Gastroesophageal sphincter (tissue), 4 donors: ENCODE results near the gene TRRAP. TPM values are rescaled to one million over a fixed set of nuclear protein-coding genes. Genes with fewer than 3 reads are reported as not detected.
A peak's percentile ranks its signal among the peaks of the same experiment; 100 is the strongest.
"Not testable (repeated sequence)": the region's sequence is repeated elsewhere in the genome, so short reads cannot be mapped to it uniquely, and the experiment has no call there.

Source experiments
- ATAC-seq: fragments of 150-250 bp; one replicate; pipeline ENCODE4 v1.9.1; 2016; ENCODE audit warnings: mild to moderate bottlenecking, moderate library complexity
- H3K27ac ChIP-seq, 4 donors: fragments of 200-600 bp; sonication (generic) in 3 of 4; 1 replicate in 3 of 4; 2 replicates in 1 of 4; pipeline ENCODE4 v1.5.1; 2016 to 2019
- H3K27me3 ChIP-seq: fragments of 200-600 bp; sonication (generic); one replicate; pipeline ENCODE4 v1.5.1; 2019
- H3K36me3 ChIP-seq, 2 donors: fragments of 200-600 bp; sonication (generic); one replicate each; pipeline ENCODE4 v1.5.1; 2019; ENCODE audit warnings: control low read depth in 1 of 2
- H3K4me1 ChIP-seq, 3 donors: fragments of 200-600 bp; sonication (generic); 1 replicate in 2 of 3; 2 replicates in 1 of 3; pipeline ENCODE4 v1.5.1; 2016 to 2019; ENCODE audit warnings: control low read depth in 2 of 3
- H3K4me3 ChIP-seq, 2 donors: fragments of 200-600 bp; sonication (generic); one replicate each; pipeline ENCODE4 v1.5.1; 2019; ENCODE audit warnings: mild to moderate bottlenecking in 1 of 2, moderate library complexity in 1 of 2
- H3K9me3 ChIP-seq, 3 donors: fragments of 200-600 bp; sonication (generic); one replicate each; pipeline ENCODE4 v1.5.1; 2017 to 2019; ENCODE audit warnings: control low read depth in 2 of 3
- EP300 ChIP-seq: sonication (generic); formaldehyde crosslinking; IDR thresholded peaks from one replicate; pipeline ENCODE4 v1.6.1; 2017; ENCODE audit warnings: antibody characterized with exemption, mild to moderate bottlenecking
- POLR2A ChIP-seq, 2 donors: fragments of 450-650 bp; IDR thresholded peaks; one replicate each; pipeline ENCODE4 v1.6.1; 2017; ENCODE audit warnings: antibody characterized with exemption in 2 of 2, mild to moderate bottlenecking in 2 of 2, moderate library complexity in 1 of 2
- POLR2AphosphoS5 ChIP-seq: sonication (generic); formaldehyde crosslinking; IDR thresholded peaks from one replicate; pipeline ENCODE4 v1.6.1; 2017; ENCODE audit warnings: antibody characterized with exemption
- WGBS, 2 donors: methylation state at CpG; one replicate each; pipeline ENCODE4 v1.1.5; 2018; ENCODE audit warnings: low coverage in 1 of 2; 5-methylcytosine and 5-hydroxymethylcytosine counted together
- total RNA-seq, 4 donors: library from RNA; depleted of rRNA; stranded (reverse); fragments of >200 nt; gene quantifications; one replicate each; pipeline ENCODE4 v1.1.0, GENCODE V29; 2016
- TF ChIP-seq, protein P1 (sequence below), 4 experiments: fragments of 200-600 bp in 2 of 4; fragments of 450-650 bp in 2 of 4; sonication (generic) in 1 of 4; IDR thresholded peaks; one replicate each; pipeline ENCODE4 v1.5.1; 2017 to 2019; ENCODE audit warnings: antibody characterized with exemption in 4 of 4, mild to moderate bottlenecking in 2 of 4, moderate library complexity in 2 of 4

The TRRAP gene
- total RNA-seq, 4 donors from 2014 or later = 19.1 to 34.8 (median 28.4) TPM

DNA sequence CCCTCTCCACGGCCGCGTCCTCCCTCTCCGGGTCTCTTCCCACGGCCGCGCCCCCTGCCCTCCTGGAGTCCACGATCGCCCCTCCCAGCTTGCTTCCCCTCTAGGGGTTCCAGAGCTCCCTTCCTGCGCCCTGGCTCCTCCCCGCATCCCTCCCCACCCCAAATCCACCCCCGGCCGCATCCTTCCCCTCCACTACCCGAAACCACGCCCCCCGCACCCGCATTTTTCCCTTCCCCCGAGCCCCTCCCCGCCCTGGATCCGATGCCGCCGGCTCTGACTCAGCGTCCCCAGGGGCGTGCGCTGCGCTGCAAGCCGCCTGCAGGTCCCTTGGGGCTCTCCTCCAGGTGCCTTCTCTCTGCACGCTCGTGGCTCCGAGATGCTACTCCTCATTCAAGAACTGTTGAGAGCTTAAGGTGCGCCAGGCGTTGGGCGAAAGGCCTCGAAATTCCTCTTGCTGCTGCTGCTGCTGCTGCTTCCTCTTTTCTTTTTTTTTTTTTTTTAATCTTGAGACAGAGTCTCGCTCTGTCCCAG, 8.1 kb upstream of the TRRAP start:
- TF ChIP-seq POLR2A (IDR thresholded peaks at IDR 0.05) (no peak), EP300 (no peak)
- Histone ChIP-seq H3K4me3 (peak overlapping the region; percentile 20 to 53), H3K9me3 (no peaks in the 10 kb centered on the region), H3K4me1 (peaks cover 0 to 25% (median 4%) of the 10 kb centered on the region in 3 donors), H3K27me3 (peaks cover 68% of the 10 kb centered on the region), H3K27ac (no peak overlapping the region), H3K36me3 (no peaks in the 10 kb centered on the region)
- peak; percentile 28 for ATAC-seq
- 1 to 5% methylated on average over 6 to 15 of the region's 35 CpGs for WGBS, 2 donors

DNA sequence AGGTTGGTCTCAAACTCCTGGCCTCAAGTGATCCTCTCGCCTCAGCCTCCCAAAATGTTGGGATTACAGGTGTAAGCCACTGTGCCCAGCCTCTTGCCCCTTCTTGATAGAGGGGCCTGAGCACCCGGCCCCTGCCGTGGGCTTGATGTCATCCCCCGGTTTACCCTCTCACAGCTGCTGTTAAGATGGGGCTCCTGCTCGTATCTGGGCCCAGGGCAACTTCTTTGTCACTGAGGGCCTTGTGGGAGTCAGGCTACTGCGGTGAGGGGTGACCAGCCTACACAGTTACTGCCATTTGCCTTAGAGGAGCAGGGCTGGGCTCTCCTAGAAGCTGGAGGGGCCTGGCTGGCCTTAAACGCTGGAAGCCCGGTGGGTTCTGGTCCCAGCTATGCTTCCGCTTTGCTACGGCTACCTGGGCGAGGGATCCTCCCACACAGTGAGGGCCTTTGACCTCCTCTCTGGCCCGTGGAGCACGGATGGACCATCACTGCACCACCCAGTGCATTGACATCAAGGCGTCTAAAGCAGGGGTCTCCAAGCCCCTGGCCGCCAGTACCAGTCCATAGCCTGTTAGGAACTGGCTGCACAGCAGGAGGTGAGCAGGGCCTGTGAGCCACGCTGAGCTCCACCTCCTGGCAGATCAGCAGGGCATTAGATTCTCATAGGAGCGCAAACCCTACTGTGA, 7.4 kb upstream of the TRRAP start:
- ATAC-seq = no peak
- Histone ChIP-seq H3K9me3 (no peaks in the 10 kb centered on the region), H3K27me3 (peaks cover 68% of the 10 kb centered on the region), H3K27ac (no peak overlapping the region), H3K4me3 (no peak overlapping the region), H3K4me1 (peaks cover 0 to 25% (median 4%) of the 10 kb centered on the region in 3 donors), H3K36me3 (no peaks in the 10 kb centered on the region)
- no peak for TF ChIP-seq EP300
- TF ChIP-seq, protein P1, sequence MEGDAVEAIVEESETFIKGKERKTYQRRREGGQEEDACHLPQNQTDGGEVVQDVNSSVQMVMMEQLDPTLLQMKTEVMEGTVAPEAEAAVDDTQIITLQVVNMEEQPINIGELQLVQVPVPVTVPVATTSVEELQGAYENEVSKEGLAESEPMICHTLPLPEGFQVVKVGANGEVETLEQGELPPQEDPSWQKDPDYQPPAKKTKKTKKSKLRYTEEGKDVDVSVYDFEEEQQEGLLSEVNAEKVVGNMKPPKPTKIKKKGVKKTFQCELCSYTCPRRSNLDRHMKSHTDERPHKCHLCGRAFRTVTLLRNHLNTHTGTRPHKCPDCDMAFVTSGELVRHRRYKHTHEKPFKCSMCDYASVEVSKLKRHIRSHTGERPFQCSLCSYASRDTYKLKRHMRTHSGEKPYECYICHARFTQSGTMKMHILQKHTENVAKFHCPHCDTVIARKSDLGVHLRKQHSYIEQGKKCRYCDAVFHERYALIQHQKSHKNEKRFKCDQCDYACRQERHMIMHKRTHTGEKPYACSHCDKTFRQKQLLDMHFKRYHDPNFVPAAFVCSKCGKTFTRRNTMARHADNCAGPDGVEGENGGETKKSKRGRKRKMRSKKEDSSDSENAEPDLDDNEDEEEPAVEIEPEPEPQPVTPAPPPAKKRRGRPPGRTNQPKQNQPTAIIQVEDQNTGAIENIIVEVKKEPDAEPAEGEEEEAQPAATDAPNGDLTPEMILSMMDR (IDR thresholded peaks at IDR 0.05) = no peak
- no peak for TF ChIP-seq POLR2AphosphoS5
- no peak for TF ChIP-seq POLR2A (IDR thresholded peaks at IDR 0.05)
- WGBS, 2 donors = 72% methylated on average over 3 of the region's 17 CpGs; no CpG with 5 or more reads in 1 of the 2 donors

DNA sequence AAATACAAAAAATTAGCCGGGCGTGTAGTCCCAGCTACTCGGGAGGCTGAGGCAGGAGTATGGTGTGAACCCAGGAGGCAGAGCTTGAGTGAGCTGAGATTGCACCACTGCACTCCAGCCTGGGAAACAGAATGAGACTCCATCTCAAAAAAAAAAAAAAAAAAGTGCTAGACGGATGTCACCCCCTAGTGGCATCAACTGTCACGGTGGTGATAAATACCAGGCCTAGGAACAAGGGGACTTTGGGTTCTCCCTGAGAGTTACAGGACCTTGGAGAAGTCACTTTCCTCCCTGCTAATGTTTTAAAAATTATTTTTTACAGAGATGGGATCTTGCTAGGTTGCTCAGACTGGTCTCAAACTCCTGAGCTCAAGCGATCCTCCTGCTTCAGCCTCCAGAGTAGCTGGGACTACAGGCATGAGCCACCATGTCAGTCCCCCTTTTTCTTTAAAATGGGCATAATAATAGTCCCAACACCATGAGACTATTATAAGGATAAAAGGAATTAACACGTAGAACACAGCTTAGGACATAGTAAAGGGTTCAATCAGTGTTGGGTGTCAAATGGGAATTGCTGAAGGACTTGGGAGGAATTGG, 5.9 kb upstream of the TRRAP start:
- Histone ChIP-seq H3K27me3 (peaks cover 65% of the 10 kb centered on the region), H3K9me3 (no peaks in the 10 kb centered on the region), H3K4me3 (no peak overlapping the region), H3K36me3 (no peaks in the 10 kb centered on the region), H3K4me1 (peaks cover 0 to 24% (median 4%) of the 10 kb centered on the region in 3 donors), H3K27ac (no peak overlapping the region)
- 26 to 70% methylated on average over 3 to 7 of the region's 7 CpGs for WGBS, 2 donors
- TF ChIP-seq EP300 (no peak), POLR2A (IDR thresholded peaks at IDR 0.05) (no peak), POLR2AphosphoS5 (no peak)
- TF ChIP-seq, protein P1 (IDR thresholded peaks at IDR 0.05) = no peak
- no peak for ATAC-seq

DNA sequence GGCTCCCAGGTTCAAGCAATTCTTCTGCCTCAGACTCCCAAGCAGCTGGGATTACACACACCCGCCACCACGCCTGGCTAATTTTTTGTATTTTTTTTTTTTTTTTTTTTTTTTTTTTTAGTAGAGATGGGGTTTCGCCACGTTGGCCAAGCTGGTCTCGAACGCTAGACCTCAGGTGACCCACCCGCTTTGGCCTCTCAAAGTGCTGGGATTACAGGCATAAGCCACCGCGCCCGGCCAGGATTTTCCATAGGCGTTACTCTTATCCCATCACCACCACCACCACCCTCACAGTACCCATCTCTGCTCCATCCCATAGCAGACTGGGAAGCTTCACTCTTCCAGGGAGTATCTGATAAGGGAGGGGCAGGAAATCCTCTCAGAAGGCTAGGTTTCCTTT, 4.7 kb upstream of the TRRAP start:
- 85% methylated on average over 4 of the region's 11 CpGs; no CpG with 5 or more reads in 1 of the 2 donors for WGBS, 2 donors
- not testable (repeated sequence) for H3K9me3 ChIP-seq, H3K27ac ChIP-seq, H3K36me3 ChIP-seq, H3K4me3 ChIP-seq, ATAC-seq
- H3K4me1 ChIP-seq = peaks cover 0 to 28% (median 4%) of the 10 kb centered on the region in 3 donors
- H3K27me3 ChIP-seq = peaks cover 55% of the 10 kb centered on the region

DNA sequence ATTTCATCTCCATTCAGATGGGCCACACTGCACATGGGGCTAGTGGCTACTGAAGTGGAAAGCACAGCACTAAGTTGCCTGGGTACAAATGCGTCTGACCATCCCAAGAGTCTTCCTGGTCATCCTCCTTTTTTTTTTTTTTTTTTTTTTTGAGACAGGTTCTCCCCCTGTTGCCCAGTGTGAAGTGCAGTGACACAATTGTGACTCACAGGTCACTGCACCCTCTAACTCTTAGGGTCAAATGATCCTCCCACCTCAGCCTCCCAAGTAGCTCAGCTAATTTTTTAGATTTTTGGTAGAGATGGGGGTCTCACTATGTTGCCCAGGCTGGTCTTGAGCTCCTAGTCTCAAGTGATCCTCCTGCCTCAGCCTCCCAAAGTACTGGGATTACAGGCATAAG, 3.4 kb upstream of the TRRAP start:
- no peak for TF ChIP-seq POLR2AphosphoS5
- no peak for TF ChIP-seq POLR2A (IDR thresholded peaks at IDR 0.05)
- H3K9me3 ChIP-seq = no peaks in the 10 kb centered on the region
- H3K4me1 ChIP-seq = peaks cover 0 to 27% (median 3%) of the 10 kb centered on the region in 3 donors
- no peak overlapping the region for H3K4me3 ChIP-seq
- peaks cover 43% of the 10 kb centered on the region for H3K27me3 ChIP-seq
- WGBS, 2 donors = 67 to 83% methylated on average over 1 of the region's 1 CpG
- no peak for ATAC-seq
- no peaks in the 10 kb centered on the region for H3K36me3 ChIP-seq
- no peak overlapping the region for H3K27ac ChIP-seq

DNA sequence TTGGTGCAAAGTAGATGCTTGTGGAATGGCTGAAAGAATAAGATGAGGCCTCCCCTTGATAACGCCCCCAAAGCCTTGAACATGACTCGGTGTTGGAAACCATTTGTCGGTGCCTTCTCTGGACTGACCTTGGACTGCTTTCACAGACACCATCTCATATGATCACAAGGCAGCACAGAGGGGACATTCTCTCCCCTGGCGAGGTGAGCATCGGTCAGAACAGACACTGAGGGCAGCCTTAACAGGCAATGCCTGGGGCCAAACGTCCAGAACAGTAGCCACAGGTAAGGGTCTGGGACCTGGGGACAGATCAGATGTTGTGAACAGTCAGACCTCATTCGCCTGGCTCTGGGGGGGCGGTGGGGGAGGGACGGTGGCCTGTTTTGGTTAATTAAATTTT, 2.8 kb upstream of the TRRAP start:
- H3K4me3 ChIP-seq = no peak overlapping the region
- no peak for ATAC-seq

More for the DNA sequence above, 2.8 kb upstream of the TRRAP start:
- WGBS, 2 donors = 62 to 100% methylated on average over 1 to 5 of the region's 9 CpGs
- no peaks in the 10 kb centered on the region for H3K36me3 ChIP-seq
- TF ChIP-seq POLR2A (IDR thresholded peaks at IDR 0.05) (no peak), EP300 (no peak), POLR2AphosphoS5 (no peak)
- TF ChIP-seq, protein P1 (IDR thresholded peaks at IDR 0.05) = no peak
- no peak overlapping the region for H3K27ac ChIP-seq
- peaks cover 37% of the 10 kb centered on the region for H3K27me3 ChIP-seq
- peaks cover 0 to 27% (median 5%) of the 10 kb centered on the region in 3 donors for H3K4me1 ChIP-seq
- no peaks in the 10 kb centered on the region for H3K9me3 ChIP-seq
